WTC11 (cell line): ENCODE data around the gene GPR83. TPM values are rescaled to one million over a fixed set of nuclear protein-coding genes. Genes with fewer than 3 reads are reported as not detected.

ENCODE experiments used
- ATAC-seq: fragments of 200-7000 bp; cut with Tn5 transposase; 2 replicates; pipeline ENCODE4 v1.10.0; 2021; ENCODE audit warnings: mild to moderate bottlenecking, moderate library complexity
- CTCF ChIA-PET: fragments of 300-600 bp; sonication (Branson Sonifier 250); formaldehyde crosslinking; loops from one replicate; lab custom pipeline; 2021; ENCODE audit warnings: antibody characterized with exemption; lab: Charles Lee
- POLR2A ChIA-PET: fragments of 350-600 bp; sonication (Branson Sonifier 250); formaldehyde crosslinking; loops from one replicate; lab custom pipeline; 2021; ENCODE audit warnings: antibody characterized with exemption; lab: Charles Lee
- DNase-seq: peaks from one replicate; pipeline ENCODE4 v3.0.0; 2021; ENCODE audit warnings: low spot score
- H3K27ac Mint-ChIP-seq: 2 replicates; pipeline ENCODE4 v1.8.0; 2021; ENCODE audit warnings: mixed read lengths
- H3K27me3 Mint-ChIP-seq: 2 replicates; pipeline ENCODE4 v1.8.0; 2021; ENCODE audit warnings: low read depth, mild to moderate bottlenecking, moderate library complexity, mixed read lengths
- H3K36me3 Mint-ChIP-seq: 2 replicates; pipeline ENCODE4 v1.8.0; 2021; ENCODE audit warnings: mixed read lengths
- H3K4me1 Mint-ChIP-seq: 2 replicates; pipeline ENCODE4 v1.8.0; 2022; ENCODE audit warnings: mixed read lengths
- H3K4me3 Mint-ChIP-seq: 2 replicates; pipeline ENCODE4 v1.8.0; 2021; ENCODE audit warnings: mild to moderate bottlenecking, moderate library complexity, mixed read lengths
- H3K9me3 Mint-ChIP-seq: 2 replicates; pipeline ENCODE4 v1.8.0; 2021; ENCODE audit warnings: mixed read lengths
- ARID4B ChIP-seq: sonication (generic); formaldehyde crosslinking; IDR thresholded peaks from 2 replicates; pipeline ENCODE4 v1.8.0; 2023; ENCODE audit warnings: missing genetic modification reagents, mild to moderate bottlenecking, borderline replicate concordance
- ATF3 ChIP-seq: sonication (generic); formaldehyde crosslinking; conservative IDR thresholded peaks from 2 replicates; pipeline ENCODE4 v1.8.1; 2022; ENCODE audit warnings: mild to moderate bottlenecking, missing genetic modification reagents
- ATF6 ChIP-seq: sonication (generic); formaldehyde crosslinking; IDR thresholded peaks from 2 replicates; pipeline ENCODE4 v1.8.1; 2023; ENCODE audit warnings: mild to moderate bottlenecking, missing genetic modification reagents
- CBFB ChIP-seq: sonication (generic); formaldehyde crosslinking; IDR thresholded peaks from 2 replicates; pipeline ENCODE4 v1.8.1; 2022; ENCODE audit warnings: mild to moderate bottlenecking, low read depth, missing genetic modification reagents
- CTCF ChIP-seq: fragments of 200-600 bp; IDR thresholded peaks from 2 replicates; pipeline ENCODE4 v1.8.0; 2022; ENCODE audit warnings: antibody characterized with exemption
- E2F5 ChIP-seq: sonication (generic); formaldehyde crosslinking; IDR thresholded peaks from 2 replicates; pipeline ENCODE4 v1.8.1; 2022; ENCODE audit warnings: mild to moderate bottlenecking, moderate library complexity, missing genetic modification reagents
- ELF4 ChIP-seq: sonication (generic); formaldehyde crosslinking; IDR thresholded peaks from 2 replicates; pipeline ENCODE4 v1.8.1; 2022; ENCODE audit warnings: low read depth, mild to moderate bottlenecking, moderate library complexity, missing genetic modification reagents
- EMX1 ChIP-seq: fragments of 250-450 bp; sonication (Bioruptor Pico); IDR thresholded peaks from 2 replicates; pipeline ENCODE4 v1.8.0; 2021; ENCODE audit warnings: mild to moderate bottlenecking
- ERG ChIP-seq: fragments of 250-450 bp; sonication (Bioruptor Pico); IDR thresholded peaks from 2 replicates; pipeline ENCODE4 v1.8.0; 2021; ENCODE audit warnings: mild to moderate bottlenecking
- ESRRA ChIP-seq: sonication (generic); formaldehyde crosslinking; IDR thresholded peaks from 2 replicates; pipeline ENCODE4 v1.8.1; 2022; ENCODE audit warnings: mild to moderate bottlenecking, missing genetic modification reagents, borderline replicate concordance
- GTF2I ChIP-seq: fragments of 250-450 bp; sonication (Bioruptor Pico); conservative IDR thresholded peaks from 2 replicates; pipeline ENCODE4 v1.4.0; 2021; ENCODE audit warnings: mild to moderate bottlenecking
- HMGA2 ChIP-seq: fragments of 250-450 bp; sonication (Bioruptor Pico); IDR thresholded peaks from 2 replicates; pipeline ENCODE4 v1.4.0; 2021; ENCODE audit warnings: mild to moderate bottlenecking, moderate library complexity
- HMGXB4 ChIP-seq: sonication (generic); formaldehyde crosslinking; IDR thresholded peaks from 2 replicates; pipeline ENCODE4 v1.8.1; 2023; ENCODE audit warnings: mild to moderate bottlenecking, moderate library complexity, missing genetic modification reagents
- JAZF1 ChIP-seq: fragments of 250-450 bp; sonication (Bioruptor Pico); IDR thresholded peaks from 2 replicates; pipeline ENCODE4 v1.9.0; 2021; ENCODE audit warnings: moderate library complexity, mild to moderate bottlenecking, inconsistent platforms
- SMAD4 ChIP-seq: sonication (generic); formaldehyde crosslinking; IDR thresholded peaks from 2 replicates; pipeline ENCODE4 v1.8.0; 2022; ENCODE audit warnings: mild to moderate bottlenecking, missing genetic modification reagents
- TP53 ChIP-seq: sonication (generic); formaldehyde crosslinking; IDR thresholded peaks from 2 replicates; pipeline ENCODE4 v1.8.1; 2023; ENCODE audit warnings: mild to moderate bottlenecking, missing genetic modification reagents
- USF2 ChIP-seq: sonication (generic); formaldehyde crosslinking; IDR thresholded peaks from 2 replicates; pipeline ENCODE4 v1.8.1; 2023; ENCODE audit warnings: mild to moderate bottlenecking, missing genetic modification reagents, moderate library complexity
- ZMAT4 ChIP-seq: fragments of 250-450 bp; sonication (Bioruptor Pico); IDR thresholded peaks from 2 replicates; pipeline ENCODE4 v1.9.0; 2021; ENCODE audit warnings: mild to moderate bottlenecking
- ZNF138 ChIP-seq: sonication (generic); formaldehyde crosslinking; conservative IDR thresholded peaks from 2 replicates; pipeline ENCODE4 v1.8.1; 2022; ENCODE audit warnings: mild to moderate bottlenecking, moderate library complexity, missing genetic modification reagents
- ZNF263 ChIP-seq: sonication (generic); formaldehyde crosslinking; IDR thresholded peaks from 2 replicates; pipeline ENCODE4 v1.8.1; 2022; ENCODE audit warnings: low read depth, mild to moderate bottlenecking, moderate library complexity, missing genetic modification reagents
- total RNA-seq: library from RNA; stranded (reverse); gene quantifications from 3 replicates; pipeline ENCODE4 v1.2.3, GENCODE V29; 2021

The GPR83 gene
- total RNA-seq, 1 experiment from 2014 or later = 0.42 TPM

- TF ChIP-seq ATF6 (CRISPR knock-in tag) (no peak), HMGA2 (CRISPR knock-in tag) (no peak), E2F5 (CRISPR knock-in tag) (no peak), ERG (CRISPR knock-in tag) (no peak), ZNF263 (no peak), CBFB (no peak), TP53 (no peak)
- TF ChIP-seq, all 79 proteins: peak for 0
These were observed 31.8 kb upstream of the GPR83 start (continued) for GRCh38 chr11:94433049-94433448.

- Mint-ChIP-seq H3K27me3 (no peaks in the 10 kb centered on the region), H3K4me1 (peaks cover 8% of the 10 kb centered on the region), H3K27ac (no peak overlapping the region), H3K4me3 (no peak overlapping the region), H3K36me3 (peaks cover 24% of the 10 kb centered on the region), H3K9me3 (0 out of 2 replicates have a peak, but pooled peaks cover 4% of the 10 kb centered on the region)
- ChIA-PET CTCF (interaction anchor here (1.2 kb wide), 1 partner anchor 529 kb away, joined by 3 read pairs; no protein-coding TSS in a partner anchor), POLR2A (interaction anchor here (0.7 kb wide), 1 partner anchor 10 kb away, joined by 3 read pairs; no protein-coding TSS in a partner anchor)
- ATAC-seq (no peak), DNase-seq (no peak)
- no peak for TF ChIP-seq ELF4 (CRISPR knock-in tag)
- no peak for TF ChIP-seq EMX1 (CRISPR knock-in tag)
- no peak for TF ChIP-seq USF2 (CRISPR knock-in tag)
- TF ChIP-seq ATF3 (CRISPR knock-in tag) = no peak
- TF ChIP-seq HMGXB4 (CRISPR knock-in tag) = no peak
- TF ChIP-seq ARID4B (CRISPR knock-in tag) = no peak
- TF ChIP-seq GTF2I (CRISPR knock-in tag) = no peak
- TF ChIP-seq ERG (CRISPR knock-in tag) = no peak
- TF ChIP-seq JAZF1 (CRISPR knock-in tag) = no peak
- no peak for TF ChIP-seq ESRRA
- TF ChIP-seq ZNF138 (CRISPR knock-in tag) = no peak
- no peak for TF ChIP-seq SMAD4 (CRISPR knock-in tag)
- no peak for TF ChIP-seq E2F5 (CRISPR knock-in tag)
- TF ChIP-seq ZMAT4 (CRISPR knock-in tag) = no peak
- TF ChIP-seq CTCF = no peak
These were observed 23.4 kb upstream of the GPR83 start for GRCh38 chr11:94424662-94425061.
